HCT116 (cell line): ENCODE results near the gene TLCD3B. TPM values are rescaled to one million over a fixed set of nuclear protein-coding genes. Genes with fewer than 3 reads are reported as not detected.

Source experiments
- ATAC-seq: fragments of 200-7000 bp; cut with Tn5 transposase; 2 replicates; pipeline ENCODE4 v1.9.1; 2020; ENCODE audit warnings: mild to moderate bottlenecking, moderate library complexity
- BruUV-seq: library from RNA; stranded (reverse); fragments of 400-500 nt; replicated peaks from 2 replicates; lab custom pipeline; 2021; lab: Mats Ljungman, UMichigan
- CTCF ChIA-PET: fragments of 300-600 bp; sonication (Branson Sonifier 250); formaldehyde crosslinking; loops from one replicate; lab custom pipeline; 2021; ENCODE audit warnings: antibody characterized with exemption; lab: Charles Lee
- POLR2A ChIA-PET: fragments of 300-600, 350-600 bp; sonication (Branson Sonifier 250); formaldehyde crosslinking; loops from one replicate; lab custom pipeline; 2021; ENCODE audit warnings: antibody characterized with exemption; lab: Charles Lee
- RAD21 ChIA-PET, 2 experiments: fragments of 300-600 bp; sonication (Branson Sonifier 250); formaldehyde crosslinking; loops; one replicate each; lab custom pipeline; 2023; ENCODE audit warnings: low total read pairs in 2 of 2; ENCODE audit not compliant: uncharacterized antibody in 2 of 2, unreplicated experiment in 2 of 2, low non-redundant PET in 1 of 2; lab: Charles Lee
- DNase-seq: peaks from one replicate; pipeline ENCODE4 v3.0.0-alpha.2; 2010; ENCODE audit warnings: low read depth, low spot score
- H2AFZ ChIP-seq: fragments of 200-600 bp; shearing (Covaris generic), sonication (generic); 2 replicates; pipeline ENCODE4 v1.6.1; 2017; ENCODE audit warnings: low read depth, mixed run types, mixed read lengths, antibody characterized with exemption, low read length; ENCODE audit not compliant: poor library complexity, severe bottlenecking
- H3K27ac ChIP-seq: 2 replicates; pipeline ENCODE4 v1.5.1; 2012; ENCODE audit warnings: low read depth, low read length
- H3K27me3 ChIP-seq: fragments of 200-600 bp; sonication (generic); 2 replicates; pipeline ENCODE4 v1.6.1; 2016; ENCODE audit warnings: mixed run types, low read length, mixed read lengths; ENCODE audit not compliant: insufficient read depth
- H3K36me3 ChIP-seq, 2 experiments: fragments of 200-500 bp in 1 of 2; fragments of 200-600 bp in 1 of 2; sonication (Bioruptor generic) in 1 of 2; sonication (generic) in 1 of 2; 2 replicates each; pipeline versions ENCODE4 v1.5.1 to v1.6.1; 2014 to 2016; ENCODE audit warnings: low read length in 2 of 2, inconsistent platforms in 1 of 2, mixed read lengths in 1 of 2, mixed run types in 1 of 2; ENCODE audit not compliant: insufficient read depth in 2 of 2, control insufficient read depth in 1 of 2
- H3K4me1 ChIP-seq, 2 experiments: fragments of 200-600 bp in 1 of 2; sonication (generic) in 1 of 2; 2 replicates each; pipeline versions ENCODE4 v1.5.1 to v1.6.1; 2012 to 2017; ENCODE audit warnings: low read length in 2 of 2, inconsistent platforms in 1 of 2, mild to moderate bottlenecking in 1 of 2, mixed read lengths in 1 of 2, mixed run types in 1 of 2, moderate library complexity in 1 of 2; ENCODE audit not compliant: insufficient read depth in 2 of 2, control insufficient read depth in 1 of 2
- H3K4me2 ChIP-seq: fragments of 200-600 bp; sonication (generic); 2 replicates; pipeline ENCODE4 v1.6.1; 2017; ENCODE audit warnings: mixed run types, low read length, mixed read lengths
- H3K4me3 ChIP-seq, 2 experiments: fragments of 200-600 bp in 1 of 2; sonication (generic) in 1 of 2; replicated peaks in 1 of 2; 2 replicates each; pipeline ENCODE4 v1.5.1; 2011 to 2016; ENCODE audit warnings: low read length in 2 of 2, control low read depth in 1 of 2, low read depth in 1 of 2, mild to moderate bottlenecking in 1 of 2, mixed read lengths in 1 of 2, mixed run types in 1 of 2
- H3K79me2 ChIP-seq: fragments of 200-600 bp; sonication (generic); 2 replicates; pipeline ENCODE4 v1.6.1; 2017; ENCODE audit warnings: mild to moderate bottlenecking, mixed run types, low read length, moderate library complexity, mixed read lengths; ENCODE audit not compliant: insufficient read depth
- H3K9ac ChIP-seq: fragments of 200-600 bp; sonication (generic); 2 replicates; pipeline ENCODE4 v1.6.1; 2016; ENCODE audit warnings: low read length, mixed read lengths
- H3K9me2 ChIP-seq: fragments of 200-600 bp; sonication (generic), shearing (Covaris generic); 2 replicates; pipeline ENCODE4 v1.6.1; 2017; ENCODE audit warnings: mixed run types, mild to moderate bottlenecking, moderate library complexity; ENCODE audit not compliant: insufficient read depth
- H3K9me3 ChIP-seq, 2 experiments: fragments of 200-500 bp in 1 of 2; fragments of 200-600 bp in 1 of 2; sonication (Bioruptor generic) in 1 of 2; sonication (generic) in 1 of 2; 2 replicates each; pipeline ENCODE4 v1.6.1; 2014 to 2017; ENCODE audit warnings: low read length in 2 of 2, mixed read lengths in 2 of 2, inconsistent platforms in 1 of 2, low read depth in 1 of 2, mild to moderate bottlenecking in 1 of 2, mixed run types in 1 of 2, moderate library complexity in 1 of 2; ENCODE audit not compliant: control insufficient read depth in 1 of 2, insufficient read depth in 1 of 2
- H4K20me1 ChIP-seq: fragments of 200-600 bp; sonication (generic), shearing (Covaris generic); 2 replicates; pipeline ENCODE4 v1.6.1; 2017; ENCODE audit warnings: mixed run types, mild to moderate bottlenecking, moderate library complexity; ENCODE audit not compliant: insufficient read depth
- CBX3 ChIP-seq: IDR thresholded peaks from 2 replicates; pipeline ENCODE4 v1.6.1; 2012; ENCODE audit warnings: low read depth
- EZH2 ChIP-seq: fragments of 200-600 bp; sonication (generic); IDR thresholded peaks from 2 replicates; pipeline ENCODE4 v1.6.1; 2017; ENCODE audit warnings: antibody characterized with exemption, mixed run types
- FOSL1 ChIP-seq: IDR thresholded peaks from 2 replicates; pipeline ENCODE4 v1.6.1; 2012; ENCODE audit warnings: low read depth
- RAD21 ChIP-seq: IDR thresholded peaks from 2 replicates; pipeline ENCODE4 v1.6.1; 2012; ENCODE audit warnings: low read depth, mild to moderate bottlenecking
- intact Hi-C: fragments of 100-400 bp; cut with micrococcal nuclease; formaldehyde crosslinking; loops from 2 replicates; pipeline ENCODE4 v1.10.0; 2022
- total RNA-seq: library from RNA; stranded (reverse); gene quantifications from one replicate; pipeline ENCODE4 v1.2.1, GENCODE V29; 2021; ENCODE audit not compliant: unreplicated experiment
- TF ChIP-seq, protein P1 (sequence below): IDR thresholded peaks from 2 replicates; pipeline ENCODE4 v1.6.1; 2012; ENCODE audit warnings: low read depth
- TF ChIP-seq, protein P2 (sequence below): IDR thresholded peaks from 2 replicates; pipeline ENCODE4 v1.6.1; 2012
- TF ChIP-seq, protein P3 (sequence below): IDR thresholded peaks from 2 replicates; pipeline ENCODE4 v1.6.1; 2011; ENCODE audit warnings: mild to moderate bottlenecking, low read length, moderate library complexity; ENCODE audit not compliant: insufficient replicate concordance; ENCODE audit errors: extremely low read depth

TLCD3B gene
- total RNA-seq, 1 experiment from 2014 or later, result 1.0 TPM

- Histone ChIP-seq H3K9me2 (no peaks in the 10 kb centered on the region), H3K27ac (no peak overlapping the region; the same call in 1 of the 2 replicates), H2AFZ (no peak overlapping the region), H3K4me3 (peak overlapping the region; percentile 96 to 98; a peak in 2 of 4 replicates), H3K27me3 (no peaks in the 10 kb centered on the region), H3K79me2 (peaks cover 61% of the 10 kb centered on the region), H3K9ac (no peak overlapping the region), H3K36me3 (peaks cover 31 to 34% of the 10 kb centered on the region in 2 experiments), H3K9me3 (no peaks in the 10 kb centered on the region; a peak in 1 of 4 replicates), H3K4me1 (peaks cover 8 to 26% of the 10 kb centered on the region in 2 experiments), H4K20me1 (no peaks in the 10 kb centered on the region), H3K4me2 (peak overlapping the region; percentile 95)
- ChIA-PET CTCF (interaction anchor here (0.9 to 1.7 kb wide), 2 partner anchors 32 to 275 kb away, joined by 3 to 4 read pairs; no protein-coding TSS in a partner anchor), RAD21 (no interaction called here), POLR2A (interaction anchor here (1.0 kb wide), 1 partner anchor 31 kb away, joined by 5 read pairs; no protein-coding TSS in a partner anchor)
- no peak for TF ChIP-seq RAD21
- TF ChIP-seq FOSL1, result no peak
- TF ChIP-seq EZH2, result no peak
- TF ChIP-seq, protein P1, sequence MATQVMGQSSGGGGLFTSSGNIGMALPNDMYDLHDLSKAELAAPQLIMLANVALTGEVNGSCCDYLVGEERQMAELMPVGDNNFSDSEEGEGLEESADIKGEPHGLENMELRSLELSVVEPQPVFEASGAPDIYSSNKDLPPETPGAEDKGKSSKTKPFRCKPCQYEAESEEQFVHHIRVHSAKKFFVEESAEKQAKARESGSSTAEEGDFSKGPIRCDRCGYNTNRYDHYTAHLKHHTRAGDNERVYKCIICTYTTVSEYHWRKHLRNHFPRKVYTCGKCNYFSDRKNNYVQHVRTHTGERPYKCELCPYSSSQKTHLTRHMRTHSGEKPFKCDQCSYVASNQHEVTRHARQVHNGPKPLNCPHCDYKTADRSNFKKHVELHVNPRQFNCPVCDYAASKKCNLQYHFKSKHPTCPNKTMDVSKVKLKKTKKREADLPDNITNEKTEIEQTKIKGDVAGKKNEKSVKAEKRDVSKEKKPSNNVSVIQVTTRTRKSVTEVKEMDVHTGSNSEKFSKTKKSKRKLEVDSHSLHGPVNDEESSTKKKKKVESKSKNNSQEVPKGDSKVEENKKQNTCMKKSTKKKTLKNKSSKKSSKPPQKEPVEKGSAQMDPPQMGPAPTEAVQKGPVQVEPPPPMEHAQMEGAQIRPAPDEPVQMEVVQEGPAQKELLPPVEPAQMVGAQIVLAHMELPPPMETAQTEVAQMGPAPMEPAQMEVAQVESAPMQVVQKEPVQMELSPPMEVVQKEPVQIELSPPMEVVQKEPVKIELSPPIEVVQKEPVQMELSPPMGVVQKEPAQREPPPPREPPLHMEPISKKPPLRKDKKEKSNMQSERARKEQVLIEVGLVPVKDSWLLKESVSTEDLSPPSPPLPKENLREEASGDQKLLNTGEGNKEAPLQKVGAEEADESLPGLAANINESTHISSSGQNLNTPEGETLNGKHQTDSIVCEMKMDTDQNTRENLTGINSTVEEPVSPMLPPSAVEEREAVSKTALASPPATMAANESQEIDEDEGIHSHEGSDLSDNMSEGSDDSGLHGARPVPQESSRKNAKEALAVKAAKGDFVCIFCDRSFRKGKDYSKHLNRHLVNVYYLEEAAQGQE, result no peak
- TF ChIP-seq, protein P2, sequence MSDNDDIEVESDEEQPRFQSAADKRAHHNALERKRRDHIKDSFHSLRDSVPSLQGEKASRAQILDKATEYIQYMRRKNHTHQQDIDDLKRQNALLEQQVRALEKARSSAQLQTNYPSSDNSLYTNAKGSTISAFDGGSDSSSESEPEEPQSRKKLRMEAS, result no peak
- TF ChIP-seq CBX3, result no peak
- TF ChIP-seq, protein P3, sequence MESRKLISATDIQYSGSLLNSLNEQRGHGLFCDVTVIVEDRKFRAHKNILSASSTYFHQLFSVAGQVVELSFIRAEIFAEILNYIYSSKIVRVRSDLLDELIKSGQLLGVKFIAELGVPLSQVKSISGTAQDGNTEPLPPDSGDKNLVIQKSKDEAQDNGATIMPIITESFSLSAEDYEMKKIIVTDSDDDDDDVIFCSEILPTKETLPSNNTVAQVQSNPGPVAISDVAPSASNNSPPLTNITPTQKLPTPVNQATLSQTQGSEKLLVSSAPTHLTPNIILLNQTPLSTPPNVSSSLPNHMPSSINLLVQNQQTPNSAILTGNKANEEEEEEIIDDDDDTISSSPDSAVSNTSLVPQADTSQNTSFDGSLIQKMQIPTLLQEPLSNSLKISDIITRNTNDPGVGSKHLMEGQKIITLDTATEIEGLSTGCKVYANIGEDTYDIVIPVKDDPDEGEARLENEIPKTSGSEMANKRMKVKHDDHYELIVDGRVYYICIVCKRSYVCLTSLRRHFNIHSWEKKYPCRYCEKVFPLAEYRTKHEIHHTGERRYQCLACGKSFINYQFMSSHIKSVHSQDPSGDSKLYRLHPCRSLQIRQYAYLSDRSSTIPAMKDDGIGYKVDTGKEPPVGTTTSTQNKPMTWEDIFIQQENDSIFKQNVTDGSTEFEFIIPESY, result no peak
- intact Hi-C loops, result no loop called here
- no peak for DNase-seq
- ATAC-seq, result no peak
- no TSS peak for BruUV-seq
These were observed 55.1 kb downstream of the TLCD3B start for GRCh38 chr16:29975811-29976511.
